HCT116 (cell line): Measurements from ENCODE around the gene LCN9. TPM values are rescaled to one million over a fixed set of nuclear protein-coding genes. Genes with fewer than 3 reads are reported as not detected.

Experiments used
- ATAC-seq: fragments of 200-7000 bp; cut with Tn5 transposase; 2 replicates; pipeline ENCODE4 v1.9.1; 2020; ENCODE audit warnings: mild to moderate bottlenecking, moderate library complexity
- BruUV-seq: library from RNA; stranded (reverse); fragments of 400-500 nt; replicated peaks from 2 replicates; lab custom pipeline; 2021; lab: Mats Ljungman, UMichigan
- CTCF ChIA-PET: fragments of 300-600 bp; sonication (Branson Sonifier 250); formaldehyde crosslinking; loops from one replicate; lab custom pipeline; 2021; ENCODE audit warnings: antibody characterized with exemption; lab: Charles Lee
- POLR2A ChIA-PET: fragments of 300-600, 350-600 bp; sonication (Branson Sonifier 250); formaldehyde crosslinking; loops from one replicate; lab custom pipeline; 2021; ENCODE audit warnings: antibody characterized with exemption; lab: Charles Lee
- RAD21 ChIA-PET, 2 experiments: fragments of 300-600 bp; sonication (Branson Sonifier 250); formaldehyde crosslinking; loops; one replicate each; lab custom pipeline; 2023; ENCODE audit warnings: low total read pairs in 2 of 2; ENCODE audit not compliant: uncharacterized antibody in 2 of 2, unreplicated experiment in 2 of 2, low non-redundant PET in 1 of 2; lab: Charles Lee
- DNase-seq: peaks from one replicate; pipeline ENCODE4 v3.0.0-alpha.2; 2010; ENCODE audit warnings: low read depth, low spot score
- H2AFZ ChIP-seq: fragments of 200-600 bp; shearing (Covaris generic), sonication (generic); 2 replicates; pipeline ENCODE4 v1.6.1; 2017; ENCODE audit warnings: low read depth, mixed run types, mixed read lengths, antibody characterized with exemption, low read length; ENCODE audit not compliant: poor library complexity, severe bottlenecking
- H3K27ac ChIP-seq: 2 replicates; pipeline ENCODE4 v1.5.1; 2012; ENCODE audit warnings: low read depth, low read length
- H3K27me3 ChIP-seq: fragments of 200-600 bp; sonication (generic); 2 replicates; pipeline ENCODE4 v1.6.1; 2016; ENCODE audit warnings: mixed run types, low read length, mixed read lengths; ENCODE audit not compliant: insufficient read depth
- H3K36me3 ChIP-seq, 2 experiments: fragments of 200-500 bp in 1 of 2; fragments of 200-600 bp in 1 of 2; sonication (Bioruptor generic) in 1 of 2; sonication (generic) in 1 of 2; 2 replicates each; pipeline versions ENCODE4 v1.5.1 to v1.6.1; 2014 to 2016; ENCODE audit warnings: low read length in 2 of 2, inconsistent platforms in 1 of 2, mixed read lengths in 1 of 2, mixed run types in 1 of 2; ENCODE audit not compliant: insufficient read depth in 2 of 2, control insufficient read depth in 1 of 2
- H3K4me1 ChIP-seq, 2 experiments: fragments of 200-600 bp in 1 of 2; sonication (generic) in 1 of 2; 2 replicates each; pipeline versions ENCODE4 v1.5.1 to v1.6.1; 2012 to 2017; ENCODE audit warnings: low read length in 2 of 2, inconsistent platforms in 1 of 2, mild to moderate bottlenecking in 1 of 2, mixed read lengths in 1 of 2, mixed run types in 1 of 2, moderate library complexity in 1 of 2; ENCODE audit not compliant: insufficient read depth in 2 of 2, control insufficient read depth in 1 of 2
- H3K4me2 ChIP-seq: fragments of 200-600 bp; sonication (generic); 2 replicates; pipeline ENCODE4 v1.6.1; 2017; ENCODE audit warnings: mixed run types, low read length, mixed read lengths
- H3K4me3 ChIP-seq, 2 experiments: fragments of 200-600 bp in 1 of 2; sonication (generic) in 1 of 2; replicated peaks in 1 of 2; 2 replicates each; pipeline ENCODE4 v1.5.1; 2011 to 2016; ENCODE audit warnings: low read length in 2 of 2, control low read depth in 1 of 2, low read depth in 1 of 2, mild to moderate bottlenecking in 1 of 2, mixed read lengths in 1 of 2, mixed run types in 1 of 2
- H3K79me2 ChIP-seq: fragments of 200-600 bp; sonication (generic); 2 replicates; pipeline ENCODE4 v1.6.1; 2017; ENCODE audit warnings: mild to moderate bottlenecking, mixed run types, low read length, moderate library complexity, mixed read lengths; ENCODE audit not compliant: insufficient read depth
- H3K9ac ChIP-seq: fragments of 200-600 bp; sonication (generic); 2 replicates; pipeline ENCODE4 v1.6.1; 2016; ENCODE audit warnings: low read length, mixed read lengths
- H3K9me2 ChIP-seq: fragments of 200-600 bp; sonication (generic), shearing (Covaris generic); 2 replicates; pipeline ENCODE4 v1.6.1; 2017; ENCODE audit warnings: mixed run types, mild to moderate bottlenecking, moderate library complexity; ENCODE audit not compliant: insufficient read depth
- H3K9me3 ChIP-seq, 2 experiments: fragments of 200-500 bp in 1 of 2; fragments of 200-600 bp in 1 of 2; sonication (Bioruptor generic) in 1 of 2; sonication (generic) in 1 of 2; 2 replicates each; pipeline ENCODE4 v1.6.1; 2014 to 2017; ENCODE audit warnings: low read length in 2 of 2, mixed read lengths in 2 of 2, inconsistent platforms in 1 of 2, low read depth in 1 of 2, mild to moderate bottlenecking in 1 of 2, mixed run types in 1 of 2, moderate library complexity in 1 of 2; ENCODE audit not compliant: control insufficient read depth in 1 of 2, insufficient read depth in 1 of 2
- H4K20me1 ChIP-seq: fragments of 200-600 bp; sonication (generic), shearing (Covaris generic); 2 replicates; pipeline ENCODE4 v1.6.1; 2017; ENCODE audit warnings: mixed run types, mild to moderate bottlenecking, moderate library complexity; ENCODE audit not compliant: insufficient read depth
- CBX3 ChIP-seq: IDR thresholded peaks from 2 replicates; pipeline ENCODE4 v1.6.1; 2012; ENCODE audit warnings: low read depth
- CEBPB ChIP-seq: IDR thresholded peaks from 2 replicates; pipeline ENCODE4 v1.6.1; 2012; ENCODE audit warnings: low read depth
- EGR1 ChIP-seq: IDR thresholded peaks from 2 replicates; pipeline ENCODE4 v1.6.1; 2012; ENCODE audit warnings: low read depth
- EZH2 ChIP-seq: fragments of 200-600 bp; sonication (generic); IDR thresholded peaks from 2 replicates; pipeline ENCODE4 v1.6.1; 2017; ENCODE audit warnings: antibody characterized with exemption, mixed run types
- EZH2phosphoT487 ChIP-seq: fragments of 200-600 bp; IDR thresholded peaks from 2 replicates; pipeline ENCODE4 v1.6.1; 2018; ENCODE audit warnings: antibody characterized with exemption, borderline replicate concordance
- POLR2A ChIP-seq: IDR thresholded peaks from 2 replicates; pipeline ENCODE4 v1.7.0; 2011; ENCODE audit warnings: borderline replicate concordance; ENCODE audit not compliant: insufficient read depth, insufficient read length; ENCODE audit errors: extremely low read depth
- POLR2AphosphoS5 ChIP-seq: IDR thresholded peaks from 2 replicates; pipeline ENCODE4 v1.6.1; 2011; ENCODE audit warnings: mild to moderate bottlenecking, low read depth, low read length, moderate library complexity
- SIN3A ChIP-seq: IDR thresholded peaks from 2 replicates; pipeline ENCODE4 v1.6.1; 2012; ENCODE audit warnings: low read depth
- SP1 ChIP-seq: IDR thresholded peaks from 2 replicates; pipeline ENCODE4 v1.6.1; 2012; ENCODE audit warnings: low read depth
- TCF7L2 ChIP-seq: IDR thresholded peaks from 2 replicates; pipeline ENCODE4 v1.7.0; 2011; ENCODE audit warnings: borderline replicate concordance, inconsistent platforms; ENCODE audit not compliant: insufficient read depth, insufficient read length; ENCODE audit errors: extremely low read depth
- YY1 ChIP-seq: IDR thresholded peaks from 2 replicates; pipeline ENCODE4 v1.6.1; 2011; ENCODE audit warnings: low read length, low read depth, moderate library complexity, mild to moderate bottlenecking; ENCODE audit not compliant: insufficient replicate concordance; ENCODE audit errors: extremely low read depth
- ZFX ChIP-seq: fragments of 450-650 bp; IDR thresholded peaks from 2 replicates; pipeline ENCODE4 v1.6.1; 2017
- ZNF274 ChIP-seq: fragments of 200-500 bp; sonication (Bioruptor generic); IDR thresholded peaks from 2 replicates; pipeline ENCODE4 v1.6.1; 2014; ENCODE audit warnings: mild to moderate bottlenecking, low read depth, low read length, inconsistent platforms
- intact Hi-C: fragments of 100-400 bp; cut with micrococcal nuclease; formaldehyde crosslinking; loops from 2 replicates; pipeline ENCODE4 v1.10.0; 2022
- total RNA-seq: library from RNA; stranded (reverse); gene quantifications from one replicate; pipeline ENCODE4 v1.2.1, GENCODE V29; 2021; ENCODE audit not compliant: unreplicated experiment
- TF ChIP-seq, protein P1 (sequence below): IDR thresholded peaks from 2 replicates; pipeline ENCODE4 v1.6.1; 2012
- TF ChIP-seq, protein P2 (sequence below), 3 experiments: fragments of 200-600 bp in 1 of 3; sonication (generic) in 1 of 3; IDR thresholded peaks in 2 of 3; conservative IDR thresholded peaks in 1 of 3; 2 replicates each; pipeline ENCODE4 v1.5.1; 2012 to 2017; ENCODE audit warnings: low read depth in 2 of 3, low read length in 2 of 3, antibody characterized with exemption in 1 of 3, borderline replicate concordance in 1 of 3, control low read depth in 1 of 3, mild to moderate bottlenecking in 1 of 3, mixed read lengths in 1 of 3, mixed run types in 1 of 3, moderate library complexity in 1 of 3; ENCODE audit not compliant: insufficient read depth in 1 of 3
- TF ChIP-seq, protein P3 (sequence below): IDR thresholded peaks from 2 replicates; pipeline ENCODE4 v1.6.1; 2012; ENCODE audit warnings: low read depth
- TF ChIP-seq, protein P4 (sequence below): IDR thresholded peaks from 2 replicates; pipeline ENCODE4 v1.6.1; 2011; ENCODE audit warnings: mild to moderate bottlenecking, low read length, moderate library complexity; ENCODE audit not compliant: insufficient replicate concordance; ENCODE audit errors: extremely low read depth

LCN9 gene
- total RNA-seq, 1 experiment from 2014 or later = not detected

DNA sequence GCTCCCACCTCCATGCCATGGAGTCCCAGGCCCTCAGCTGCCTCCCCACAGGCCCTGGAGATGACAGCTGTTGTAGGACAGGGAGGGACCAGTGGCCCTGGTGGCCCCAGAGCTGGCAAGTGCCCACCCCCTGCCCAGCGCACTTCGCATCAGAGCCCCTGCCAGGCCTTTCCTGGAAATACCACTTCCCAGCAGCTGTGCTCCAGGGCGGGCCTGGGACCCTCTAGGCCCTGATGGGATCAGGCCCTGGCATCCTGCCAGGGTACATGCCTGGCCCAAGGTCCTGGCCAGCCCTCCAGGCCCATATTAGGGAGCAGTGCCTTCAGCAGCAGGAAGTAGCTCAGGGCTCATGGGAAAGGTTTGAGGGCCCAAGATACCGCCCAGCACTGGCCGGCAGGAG is 41.4 kb downstream of the LCN9 start:
- H3K36me3 ChIP-seq = no peaks in the 10 kb centered on the region
- ChIA-PET POLR2A (no interaction called here), CTCF (no interaction called here), RAD21 (no interaction called here)
- intact Hi-C loops = no loop called here
- BruUV-seq = no TSS peak
- no peaks in the 10 kb centered on the region for H3K9me3 ChIP-seq
- H3K79me2 ChIP-seq = no peaks in the 10 kb centered on the region
- no peak overlapping the region for H3K9ac ChIP-seq
- no peaks in the 10 kb centered on the region for H3K9me2 ChIP-seq
- peaks cover 2 to 8% of the 10 kb centered on the region in 2 experiments; a peak in 3 of 4 replicates for H3K4me1 ChIP-seq
- no peak overlapping the region for H3K4me3 ChIP-seq
- H4K20me1 ChIP-seq = no peaks in the 10 kb centered on the region
- TF ChIP-seq YY1 = no peak
- TF ChIP-seq ZNF274 = no peak
- TF ChIP-seq, protein P1, sequence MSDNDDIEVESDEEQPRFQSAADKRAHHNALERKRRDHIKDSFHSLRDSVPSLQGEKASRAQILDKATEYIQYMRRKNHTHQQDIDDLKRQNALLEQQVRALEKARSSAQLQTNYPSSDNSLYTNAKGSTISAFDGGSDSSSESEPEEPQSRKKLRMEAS = no peak
- TF ChIP-seq EGR1 = no peak
- TF ChIP-seq CBX3 = no peak
- TF ChIP-seq, protein P2, sequence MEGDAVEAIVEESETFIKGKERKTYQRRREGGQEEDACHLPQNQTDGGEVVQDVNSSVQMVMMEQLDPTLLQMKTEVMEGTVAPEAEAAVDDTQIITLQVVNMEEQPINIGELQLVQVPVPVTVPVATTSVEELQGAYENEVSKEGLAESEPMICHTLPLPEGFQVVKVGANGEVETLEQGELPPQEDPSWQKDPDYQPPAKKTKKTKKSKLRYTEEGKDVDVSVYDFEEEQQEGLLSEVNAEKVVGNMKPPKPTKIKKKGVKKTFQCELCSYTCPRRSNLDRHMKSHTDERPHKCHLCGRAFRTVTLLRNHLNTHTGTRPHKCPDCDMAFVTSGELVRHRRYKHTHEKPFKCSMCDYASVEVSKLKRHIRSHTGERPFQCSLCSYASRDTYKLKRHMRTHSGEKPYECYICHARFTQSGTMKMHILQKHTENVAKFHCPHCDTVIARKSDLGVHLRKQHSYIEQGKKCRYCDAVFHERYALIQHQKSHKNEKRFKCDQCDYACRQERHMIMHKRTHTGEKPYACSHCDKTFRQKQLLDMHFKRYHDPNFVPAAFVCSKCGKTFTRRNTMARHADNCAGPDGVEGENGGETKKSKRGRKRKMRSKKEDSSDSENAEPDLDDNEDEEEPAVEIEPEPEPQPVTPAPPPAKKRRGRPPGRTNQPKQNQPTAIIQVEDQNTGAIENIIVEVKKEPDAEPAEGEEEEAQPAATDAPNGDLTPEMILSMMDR (IDR thresholded peaks at IDR 0.05 in 2 of 3, conservative IDR thresholded peaks at IDR 0.05 in 1 of 3; ENCODE audit: borderline replicate concordance in 1 of 3, insufficient read depth in 1 of 3, low read depth in 2 of 3, low read length in 2 of 3) = no peak
- TF ChIP-seq, protein P3, sequence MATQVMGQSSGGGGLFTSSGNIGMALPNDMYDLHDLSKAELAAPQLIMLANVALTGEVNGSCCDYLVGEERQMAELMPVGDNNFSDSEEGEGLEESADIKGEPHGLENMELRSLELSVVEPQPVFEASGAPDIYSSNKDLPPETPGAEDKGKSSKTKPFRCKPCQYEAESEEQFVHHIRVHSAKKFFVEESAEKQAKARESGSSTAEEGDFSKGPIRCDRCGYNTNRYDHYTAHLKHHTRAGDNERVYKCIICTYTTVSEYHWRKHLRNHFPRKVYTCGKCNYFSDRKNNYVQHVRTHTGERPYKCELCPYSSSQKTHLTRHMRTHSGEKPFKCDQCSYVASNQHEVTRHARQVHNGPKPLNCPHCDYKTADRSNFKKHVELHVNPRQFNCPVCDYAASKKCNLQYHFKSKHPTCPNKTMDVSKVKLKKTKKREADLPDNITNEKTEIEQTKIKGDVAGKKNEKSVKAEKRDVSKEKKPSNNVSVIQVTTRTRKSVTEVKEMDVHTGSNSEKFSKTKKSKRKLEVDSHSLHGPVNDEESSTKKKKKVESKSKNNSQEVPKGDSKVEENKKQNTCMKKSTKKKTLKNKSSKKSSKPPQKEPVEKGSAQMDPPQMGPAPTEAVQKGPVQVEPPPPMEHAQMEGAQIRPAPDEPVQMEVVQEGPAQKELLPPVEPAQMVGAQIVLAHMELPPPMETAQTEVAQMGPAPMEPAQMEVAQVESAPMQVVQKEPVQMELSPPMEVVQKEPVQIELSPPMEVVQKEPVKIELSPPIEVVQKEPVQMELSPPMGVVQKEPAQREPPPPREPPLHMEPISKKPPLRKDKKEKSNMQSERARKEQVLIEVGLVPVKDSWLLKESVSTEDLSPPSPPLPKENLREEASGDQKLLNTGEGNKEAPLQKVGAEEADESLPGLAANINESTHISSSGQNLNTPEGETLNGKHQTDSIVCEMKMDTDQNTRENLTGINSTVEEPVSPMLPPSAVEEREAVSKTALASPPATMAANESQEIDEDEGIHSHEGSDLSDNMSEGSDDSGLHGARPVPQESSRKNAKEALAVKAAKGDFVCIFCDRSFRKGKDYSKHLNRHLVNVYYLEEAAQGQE = no peak
- no peak for TF ChIP-seq POLR2A
- no peak for TF ChIP-seq CEBPB
- TF ChIP-seq, protein P4, sequence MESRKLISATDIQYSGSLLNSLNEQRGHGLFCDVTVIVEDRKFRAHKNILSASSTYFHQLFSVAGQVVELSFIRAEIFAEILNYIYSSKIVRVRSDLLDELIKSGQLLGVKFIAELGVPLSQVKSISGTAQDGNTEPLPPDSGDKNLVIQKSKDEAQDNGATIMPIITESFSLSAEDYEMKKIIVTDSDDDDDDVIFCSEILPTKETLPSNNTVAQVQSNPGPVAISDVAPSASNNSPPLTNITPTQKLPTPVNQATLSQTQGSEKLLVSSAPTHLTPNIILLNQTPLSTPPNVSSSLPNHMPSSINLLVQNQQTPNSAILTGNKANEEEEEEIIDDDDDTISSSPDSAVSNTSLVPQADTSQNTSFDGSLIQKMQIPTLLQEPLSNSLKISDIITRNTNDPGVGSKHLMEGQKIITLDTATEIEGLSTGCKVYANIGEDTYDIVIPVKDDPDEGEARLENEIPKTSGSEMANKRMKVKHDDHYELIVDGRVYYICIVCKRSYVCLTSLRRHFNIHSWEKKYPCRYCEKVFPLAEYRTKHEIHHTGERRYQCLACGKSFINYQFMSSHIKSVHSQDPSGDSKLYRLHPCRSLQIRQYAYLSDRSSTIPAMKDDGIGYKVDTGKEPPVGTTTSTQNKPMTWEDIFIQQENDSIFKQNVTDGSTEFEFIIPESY = no peak
- TF ChIP-seq POLR2AphosphoS5 = no peak
- TF ChIP-seq ZFX = no peak
- TF ChIP-seq EZH2phosphoT487 = no peak
- TF ChIP-seq TCF7L2 = no peak
- no peak for TF ChIP-seq SIN3A
- no peak for TF ChIP-seq SP1
- no peak for TF ChIP-seq EZH2
- H3K4me2 ChIP-seq = no peak overlapping the region
- peaks cover 11% of the 10 kb centered on the region; the same call in 1 of the 2 replicates for H3K27me3 ChIP-seq
- H3K27ac ChIP-seq = no peak overlapping the region
- no peak for ATAC-seq
- DNase-seq = no peak
- H2AFZ ChIP-seq = no peak overlapping the region
